OCI-LY3 (cell line): ENCODE data around the gene DNAAF9.
"Not testable (repeated sequence)": the region's sequence is repeated elsewhere in the genome, so short reads cannot be mapped to it uniquely, and the experiment has no call there.

Experiments
- H2AFZ ChIP-seq: fragments of 200-600, 300-600 bp; shearing (Covaris generic); 2 replicates; pipeline ENCODE4 v1.6.0; 2014; ENCODE audit warnings: antibody characterized with exemption, low read depth, low read length
- H3K27ac ChIP-seq: fragments of 200-600, 300-600 bp; sonication (generic); 2 replicates; pipeline ENCODE4 v1.5.1; 2014; ENCODE audit warnings: mild to moderate bottlenecking, low read length, moderate library complexity, mixed read lengths
- H3K27me3 ChIP-seq: fragments of 200-600, 300-600 bp; sonication (generic); 2 replicates; pipeline ENCODE4 v1.6.1; 2014; ENCODE audit warnings: low read depth, low read length, mixed read lengths
- H3K36me3 ChIP-seq: fragments of 200-600, 300-600 bp; sonication (generic); replicated peaks from 2 replicates; pipeline ENCODE3; 2014; ENCODE audit warnings: low read depth, low read length, mixed read lengths
- H3K4me1 ChIP-seq: fragments of 300-600, 200-600 bp; sonication (generic); 2 replicates; pipeline ENCODE4 v1.6.1; 2014; ENCODE audit warnings: low read length, mixed read lengths
- H3K4me2 ChIP-seq: fragments of 200-600, 300-600 bp; sonication (generic); 2 replicates; pipeline ENCODE4 v1.6.1; 2014; ENCODE audit warnings: low read length, mixed read lengths
- H3K4me3 ChIP-seq: fragments of 300-600, 200-600 bp; sonication (generic); 2 replicates; pipeline ENCODE4 v1.5.1; 2014; ENCODE audit warnings: antibody characterized with exemption, mild to moderate bottlenecking, low read length, moderate library complexity
- H3K79me2 ChIP-seq: fragments of 300-600, 200-600 bp; shearing (Covaris generic); 2 replicates; pipeline ENCODE4 v1.6.1; 2014; ENCODE audit warnings: mild to moderate bottlenecking, low read length, mixed read lengths
- H3K9ac ChIP-seq: fragments of 300-600, 200-600 bp; shearing (Covaris generic); 2 replicates; pipeline ENCODE4 v1.6.0; 2014; ENCODE audit warnings: mild to moderate bottlenecking, low read length, moderate library complexity
- H3K9me3 ChIP-seq: fragments of 200-600, 300-600 bp; shearing (Covaris generic); 2 replicates; pipeline ENCODE4 v1.6.1; 2014; ENCODE audit warnings: low read length, mixed read lengths; ENCODE audit not compliant: insufficient read depth
- H4K20me1 ChIP-seq: fragments of 200-600, 300-600 bp; sonication (generic); 2 replicates; pipeline ENCODE4 v1.6.1; 2016; ENCODE audit warnings: low read length, mixed read lengths; ENCODE audit not compliant: insufficient read depth
- CTCF ChIP-seq: fragments of 200-600, 300-600 bp; sonication (generic); IDR thresholded peaks from 2 replicates; pipeline ENCODE4 v1.5.1; 2014; ENCODE audit warnings: antibody characterized with exemption, low read length, low read depth
- EZH2phosphoT487 ChIP-seq: fragments of 200-600 bp; shearing (Covaris generic); IDR thresholded peaks from 2 replicates; pipeline ENCODE4 v1.6.1; 2018; ENCODE audit warnings: antibody characterized with exemption, mixed run types, low read depth

DNAAF9 gene

GRCh38 chr20:3421985-3422384 lies 14.5 kb upstream of the DNAAF9 start:
- Histone ChIP-seq H3K9me3 (no peaks in the 10 kb centered on the region), H3K9ac (no peak overlapping the region), H3K4me2 (no peak overlapping the region), H3K36me3 (no peaks in the 10 kb centered on the region), H3K27me3 (peaks cover 7% of the 10 kb centered on the region; the same call in 1 of the 2 replicates), H3K4me1 (peaks cover 12% of the 10 kb centered on the region), H3K79me2 (no peaks in the 10 kb centered on the region), H3K27ac (no peak overlapping the region), H4K20me1 (no peaks in the 10 kb centered on the region), H2AFZ (no peak overlapping the region), H3K4me3 (no peak overlapping the region)
- TF ChIP-seq EZH2phosphoT487 (no peak), CTCF (no peak)

- Histone ChIP-seq H3K79me2 (no peaks in the 10 kb centered on the region), H2AFZ (peak overlapping the region; percentile 96), H3K4me3 (peak overlapping the region; percentile 15; the same call in 1 of the 2 replicates), H3K4me2 (peak overlapping the region; percentile 54), H4K20me1 (no peaks in the 10 kb centered on the region), H3K36me3 (no peaks in the 10 kb centered on the region), H3K27ac (peak overlapping the region; percentile 9; the same call in 1 of the 2 replicates), H3K4me1 (peaks cover 12% of the 10 kb centered on the region), H3K27me3 (peaks cover 7% of the 10 kb centered on the region; the same call in 1 of the 2 replicates), H3K9me3 (no peaks in the 10 kb centered on the region), H3K9ac (no peak overlapping the region)
- no peak for TF ChIP-seq CTCF
- no peak for TF ChIP-seq EZH2phosphoT487
These were observed 12.8 kb upstream of the DNAAF9 start for GRCh38 chr20:3420211-3420707.

GRCh38 chr20:3418161-3418560 lies 10.7 kb upstream of the DNAAF9 start:
- not testable (repeated sequence) for H3K9me3 ChIP-seq, H2AFZ ChIP-seq, H3K36me3 ChIP-seq, H3K27me3 ChIP-seq, H3K9ac ChIP-seq, H3K4me2 ChIP-seq, H3K4me3 ChIP-seq, H3K27ac ChIP-seq, H4K20me1 ChIP-seq, H3K79me2 ChIP-seq
- peaks cover 12% of the 10 kb centered on the region for H3K4me1 ChIP-seq

GRCh38 chr20:3414122-3414521 lies 6.7 kb upstream of the DNAAF9 start:
- H3K4me2 ChIP-seq, result no peak overlapping the region
- no peaks in the 10 kb centered on the region for H3K36me3 ChIP-seq
- H3K27me3 ChIP-seq, result peaks cover 13% of the 10 kb centered on the region

More at GRCh38 chr20:3414122-3414521, 6.7 kb upstream of the DNAAF9 start:
- Histone ChIP-seq H3K9ac (no peak overlapping the region), H3K27ac (no peak overlapping the region), H3K9me3 (no peaks in the 10 kb centered on the region), H3K4me3 (no peak overlapping the region), H2AFZ (no peak overlapping the region), H4K20me1 (no peaks in the 10 kb centered on the region), H3K79me2 (no peaks in the 10 kb centered on the region), H3K4me1 (no peaks in the 10 kb centered on the region)
- TF ChIP-seq CTCF (no peak), EZH2phosphoT487 (no peak)
